Measurements from ENCODE around the gene ZNF316.
"Not testable (repeated sequence)": the region's sequence is repeated elsewhere in the genome, so short reads cannot be mapped to it uniquely, and the experiment has no call there.

Gene ZNF316

DNA sequence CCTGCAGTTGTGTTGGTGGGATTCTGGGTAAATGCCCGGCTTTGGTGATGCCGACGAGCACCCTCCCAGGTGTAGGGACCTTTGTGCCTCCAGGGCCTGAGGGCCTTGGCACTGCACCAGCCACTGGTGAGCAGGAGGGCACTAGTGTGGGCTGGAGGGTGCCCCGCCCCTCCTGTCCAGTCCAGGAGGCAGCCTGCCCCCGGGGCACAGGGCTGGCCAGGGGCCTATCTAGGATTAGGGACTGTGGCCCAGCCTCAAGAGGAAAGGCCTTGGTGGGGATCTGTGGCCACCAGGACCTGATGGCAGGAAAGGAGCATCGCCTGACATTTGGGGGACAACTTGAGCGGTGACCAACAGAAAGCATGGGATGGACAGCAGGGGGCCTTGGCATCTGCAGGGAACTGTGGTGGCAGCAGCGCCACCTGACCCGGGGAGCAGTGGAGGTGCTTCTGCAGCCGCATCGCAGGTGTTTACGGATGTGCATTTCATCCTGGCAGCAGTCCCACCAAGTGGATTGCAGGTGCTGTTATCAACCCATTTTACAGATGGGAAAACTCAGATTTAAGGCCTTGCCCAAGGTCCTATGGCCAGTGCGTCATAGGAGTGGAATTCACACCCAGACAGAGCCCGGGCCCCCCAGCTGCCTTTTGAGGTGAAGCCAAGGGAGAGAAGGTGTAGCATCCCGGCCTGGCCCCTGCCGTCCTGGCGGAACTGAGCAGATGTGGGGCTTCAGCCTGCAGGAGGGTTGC, 11.1 kb downstream of the ZNF316 start:
- DNase-seq, result no peak

DNA sequence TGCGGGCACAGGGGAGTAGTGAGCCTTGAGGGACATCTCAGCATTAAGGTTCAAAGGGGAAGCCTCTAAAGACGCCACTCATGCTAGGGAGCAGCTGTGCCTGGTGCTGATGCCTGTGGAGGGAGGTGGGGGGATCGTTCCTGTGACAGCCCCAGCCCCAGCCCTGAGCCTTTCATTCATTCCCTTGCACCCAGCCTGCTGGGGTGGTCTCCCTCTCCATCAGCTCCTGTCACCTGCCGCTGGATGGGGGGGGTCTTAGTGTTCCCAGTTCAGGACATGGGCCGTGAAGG, 11.6 kb downstream of the ZNF316 start:
- no peak for DNase-seq

DNA sequence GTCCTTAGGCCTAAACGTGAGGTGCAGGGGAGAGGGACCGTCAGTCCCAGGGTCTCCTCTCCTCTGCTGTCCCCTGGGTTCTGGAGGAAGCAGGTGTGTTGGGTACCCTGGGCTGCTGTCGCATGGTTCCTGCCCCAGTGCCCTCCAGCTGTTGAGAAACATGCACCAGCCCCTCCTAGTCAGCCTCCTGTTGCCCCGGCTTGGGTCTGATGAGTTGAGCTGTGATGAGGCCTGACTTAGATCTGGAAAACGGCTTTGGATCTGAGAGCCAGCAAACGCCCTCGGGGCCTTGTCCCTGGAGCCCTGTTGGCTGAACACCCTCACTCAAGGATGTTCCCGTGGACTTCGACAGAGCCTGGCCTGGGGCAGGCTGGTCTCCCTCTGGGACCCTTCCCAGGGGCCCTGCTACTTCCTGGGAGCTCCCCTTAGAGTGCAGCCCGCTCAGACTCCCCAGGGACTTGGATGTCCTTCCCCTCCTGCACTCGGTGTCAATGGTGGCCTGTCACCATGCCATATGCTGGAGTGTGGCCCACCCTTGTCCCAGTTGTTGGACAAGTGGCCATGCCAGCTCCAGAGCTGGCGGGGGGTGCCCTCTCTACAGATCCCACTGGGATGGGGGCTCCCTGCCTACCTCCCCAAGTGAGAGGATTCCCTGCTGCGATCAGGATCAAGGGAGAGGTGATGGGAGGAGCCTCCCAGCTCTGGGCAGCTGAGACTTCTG, 12.3 kb downstream of the ZNF316 start:
- DNase-seq, result no peak

DNA sequence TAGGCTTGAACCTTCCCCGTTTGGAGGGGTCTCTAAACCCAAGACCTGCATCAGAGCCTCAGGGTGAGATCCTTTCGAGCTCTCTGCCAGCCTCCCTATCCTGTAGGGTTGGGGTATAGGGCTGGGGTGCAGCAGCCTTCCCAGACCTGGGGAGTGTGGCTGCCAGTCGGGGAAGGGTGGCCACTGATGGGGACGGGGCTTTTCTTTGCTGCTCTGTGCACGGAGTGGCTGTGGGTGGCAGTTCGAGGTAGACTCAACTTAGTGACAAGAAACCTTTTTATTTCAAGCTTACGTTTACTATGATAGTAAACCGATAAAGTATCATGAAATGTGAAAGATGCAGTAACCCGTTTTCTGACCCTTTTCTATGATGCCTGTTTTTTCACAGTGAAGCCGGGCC, 13.0 kb downstream of the ZNF316 start:
- no peak for DNase-seq

DNA sequence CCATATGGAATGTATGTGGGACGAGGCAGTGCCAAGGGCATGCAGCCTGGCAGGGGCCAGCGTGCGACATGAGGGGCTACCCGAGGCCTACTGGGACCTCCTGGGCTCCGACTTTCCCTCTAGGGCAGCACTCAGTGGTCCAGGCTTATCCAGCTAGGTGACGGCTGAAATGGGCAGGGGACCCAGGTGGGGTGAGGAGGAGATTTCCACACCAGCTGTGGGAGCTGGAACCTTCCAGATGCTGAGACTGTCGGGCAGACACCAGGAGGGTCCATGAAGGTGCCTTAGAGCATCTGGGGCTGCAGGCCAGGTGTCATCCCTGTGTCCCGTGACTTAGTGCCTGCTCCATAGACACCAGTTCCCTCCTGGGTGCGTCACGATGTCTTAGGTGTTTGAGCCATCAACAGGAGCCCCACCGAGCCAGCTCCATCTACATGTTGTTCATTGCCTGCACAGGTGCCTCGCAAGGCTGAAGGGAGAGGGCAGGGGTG, 13.4 kb downstream of the ZNF316 start:
- no peak for DNase-seq

DNA sequence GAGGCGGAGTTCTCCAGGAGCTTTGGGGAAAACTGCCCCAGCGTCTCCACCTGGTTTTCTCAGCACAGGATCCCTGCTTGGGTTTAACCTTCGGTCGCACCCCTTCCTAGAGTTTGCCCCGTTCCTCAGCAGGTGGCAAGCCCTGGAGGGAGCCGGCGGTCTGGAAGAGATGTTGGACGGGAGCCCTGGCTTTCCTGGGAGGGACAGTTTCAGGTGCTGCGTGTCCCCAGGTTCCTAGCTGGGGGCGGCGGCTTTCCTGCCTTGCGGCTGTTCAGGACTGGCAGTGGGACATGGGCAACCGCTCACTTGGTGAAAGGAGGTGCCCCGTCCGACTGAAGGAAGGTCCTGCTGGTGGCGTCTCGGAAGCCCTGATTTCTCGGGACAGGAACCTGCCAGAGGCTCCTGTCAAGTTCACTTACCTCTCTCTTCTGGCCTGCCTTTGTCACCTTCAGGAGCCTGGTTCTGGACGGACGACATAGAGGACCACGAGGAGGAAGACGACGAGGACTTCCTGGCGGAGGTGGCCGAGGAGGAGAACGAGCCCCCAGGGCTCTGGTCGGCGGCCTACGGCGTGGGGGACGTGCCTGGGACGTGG, 14.8 kb downstream of the ZNF316 start:
- no peak for DNase-seq

DNA sequence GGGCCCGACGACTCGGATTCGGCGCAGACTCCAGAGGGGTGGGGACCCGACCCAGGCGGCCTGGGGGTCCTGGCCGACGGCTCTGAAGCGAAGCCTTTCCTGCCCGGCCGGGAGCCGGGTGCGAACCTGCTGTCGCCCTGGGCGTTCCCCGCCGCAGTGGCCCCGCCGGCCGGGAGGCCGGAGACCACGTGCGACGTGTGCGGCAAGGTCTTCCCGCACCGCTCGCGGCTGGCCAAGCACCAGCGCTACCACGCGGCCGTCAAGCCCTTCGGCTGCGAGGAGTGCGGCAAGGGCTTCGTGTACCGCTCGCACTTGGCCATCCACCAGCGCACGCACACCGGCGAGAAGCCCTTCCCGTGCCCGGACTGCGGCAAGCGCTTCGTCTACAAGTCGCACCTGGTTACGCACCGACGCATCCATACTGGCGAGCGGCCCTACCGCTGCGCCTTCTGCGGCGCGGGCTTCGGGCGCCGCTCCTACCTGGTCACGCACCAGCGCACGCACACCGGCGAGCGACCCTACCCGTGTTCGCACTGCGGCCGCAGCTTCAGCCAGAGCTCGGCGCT, 15.4 kb downstream of the ZNF316 start:
- no peak for DNase-seq

DNA sequence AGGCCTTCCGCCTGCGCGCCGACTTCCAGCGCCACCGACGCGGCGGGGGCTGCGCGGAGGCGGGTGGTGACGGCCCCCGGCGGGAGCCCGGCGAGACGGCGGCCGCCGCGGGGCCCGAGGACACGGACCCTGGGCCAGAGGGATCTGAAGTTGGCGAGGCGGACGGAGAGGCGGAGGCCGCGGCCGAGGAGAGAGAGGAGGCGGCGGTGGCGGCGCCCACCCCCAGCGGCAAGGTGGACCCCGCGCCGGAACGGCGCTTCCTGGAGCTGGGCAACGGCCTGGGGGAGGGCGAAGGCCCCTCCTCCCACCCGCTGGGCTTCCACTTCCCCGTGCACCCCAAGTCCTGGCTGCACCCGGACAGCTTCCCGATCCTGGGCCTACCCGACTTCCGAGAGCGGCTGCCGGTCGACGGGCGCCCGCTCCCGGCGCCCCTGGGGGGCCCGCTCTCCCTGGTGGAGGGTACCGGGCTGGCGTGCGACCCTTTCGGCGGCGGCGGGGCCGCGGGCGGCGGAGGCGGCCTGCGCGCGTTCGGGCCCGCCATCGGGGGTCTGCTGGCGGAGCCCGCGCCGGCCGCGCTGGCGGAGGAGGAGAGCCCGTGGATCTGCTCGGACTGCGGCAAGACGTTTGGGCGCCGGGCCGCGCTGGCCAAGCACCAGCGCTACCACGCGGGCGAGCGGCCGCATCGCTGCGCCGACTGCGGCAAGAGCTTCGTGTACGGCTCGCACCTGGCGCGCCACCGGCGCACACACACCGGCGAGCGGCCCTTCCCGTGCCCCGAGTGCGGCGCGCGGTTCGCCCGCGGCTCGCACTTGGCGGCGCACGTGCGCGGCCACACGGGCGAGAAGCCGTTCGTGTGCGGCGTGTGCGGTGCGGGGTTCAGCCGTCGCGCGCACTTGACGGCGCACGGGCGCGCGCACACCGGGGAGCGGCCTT, 16.2 kb downstream of the ZNF316 start:
- no peak for DNase-seq

DNA sequence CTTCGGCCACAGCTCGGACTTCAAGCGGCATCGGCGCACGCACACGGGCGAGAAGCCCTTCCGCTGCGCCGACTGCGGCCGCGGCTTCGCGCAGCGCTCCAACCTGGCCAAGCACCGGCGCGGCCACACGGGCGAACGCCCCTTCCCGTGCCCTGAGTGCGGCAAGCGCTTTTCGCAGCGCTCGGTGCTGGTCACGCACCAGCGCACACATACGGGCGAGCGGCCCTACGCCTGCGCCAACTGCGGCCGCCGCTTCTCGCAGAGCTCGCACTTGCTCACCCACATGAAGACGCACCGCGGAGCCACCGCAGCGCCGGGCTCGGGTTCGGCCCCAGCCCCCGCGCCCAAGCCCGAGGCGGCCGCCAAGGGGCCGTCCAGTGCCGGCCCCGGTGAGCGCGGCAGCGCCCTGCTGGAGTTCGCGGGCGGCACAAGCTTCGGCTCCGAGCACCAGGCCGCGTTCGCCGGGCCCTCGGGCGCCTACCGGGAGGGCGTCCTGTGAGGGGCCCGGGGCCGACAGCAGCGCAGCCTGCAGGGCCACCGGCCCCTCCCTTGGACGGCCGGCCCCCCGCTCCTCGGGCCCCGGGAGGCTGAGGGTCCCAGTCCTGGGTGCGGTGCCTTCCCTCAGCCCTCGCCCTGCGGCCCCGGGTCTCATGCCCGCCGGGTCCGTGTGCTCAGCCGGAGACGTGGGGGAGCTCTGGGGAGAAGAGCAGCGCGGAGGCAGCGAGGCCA, 17.2 kb downstream of the ZNF316 start:
- DNase-seq, result no peak

DNA sequence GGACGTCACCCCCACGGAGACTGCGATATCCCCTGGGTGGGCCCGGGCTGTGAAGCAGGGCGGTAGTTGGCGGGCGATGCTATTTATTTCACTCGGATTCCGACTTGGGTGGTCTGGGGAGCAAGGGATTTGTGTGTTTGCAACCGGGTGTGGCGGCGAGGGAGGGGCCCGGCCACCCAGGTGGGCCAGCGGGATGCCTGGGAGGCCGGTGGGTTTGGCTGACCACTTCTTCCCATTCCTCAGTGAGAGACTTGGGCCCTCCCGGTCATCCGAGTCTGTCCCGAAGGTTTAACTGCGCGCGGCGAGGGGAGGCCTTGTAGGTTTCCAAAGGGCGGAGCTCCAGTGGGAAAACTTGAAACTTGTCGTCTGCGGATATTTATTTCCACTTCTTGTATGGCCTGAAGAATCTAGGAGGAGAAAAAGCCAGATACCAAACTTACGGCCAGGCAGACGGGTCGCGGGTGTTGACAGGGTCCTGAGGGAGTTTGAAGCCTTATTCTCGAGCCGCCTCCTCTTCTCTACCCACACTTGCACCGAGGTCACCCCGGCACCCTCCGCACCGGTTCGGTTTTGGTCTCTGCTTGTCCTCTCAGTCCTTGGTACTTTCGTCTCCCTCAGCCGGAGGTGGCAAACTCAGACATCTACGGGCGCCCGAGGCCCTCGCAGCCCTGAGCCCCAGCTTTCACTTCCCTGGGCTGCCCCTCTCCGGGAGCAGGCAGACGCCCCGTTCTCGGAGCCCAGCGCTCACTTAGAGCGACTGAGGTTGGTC, 17.9 kb downstream of the ZNF316 start:
- no peak for DNase-seq

DNA sequence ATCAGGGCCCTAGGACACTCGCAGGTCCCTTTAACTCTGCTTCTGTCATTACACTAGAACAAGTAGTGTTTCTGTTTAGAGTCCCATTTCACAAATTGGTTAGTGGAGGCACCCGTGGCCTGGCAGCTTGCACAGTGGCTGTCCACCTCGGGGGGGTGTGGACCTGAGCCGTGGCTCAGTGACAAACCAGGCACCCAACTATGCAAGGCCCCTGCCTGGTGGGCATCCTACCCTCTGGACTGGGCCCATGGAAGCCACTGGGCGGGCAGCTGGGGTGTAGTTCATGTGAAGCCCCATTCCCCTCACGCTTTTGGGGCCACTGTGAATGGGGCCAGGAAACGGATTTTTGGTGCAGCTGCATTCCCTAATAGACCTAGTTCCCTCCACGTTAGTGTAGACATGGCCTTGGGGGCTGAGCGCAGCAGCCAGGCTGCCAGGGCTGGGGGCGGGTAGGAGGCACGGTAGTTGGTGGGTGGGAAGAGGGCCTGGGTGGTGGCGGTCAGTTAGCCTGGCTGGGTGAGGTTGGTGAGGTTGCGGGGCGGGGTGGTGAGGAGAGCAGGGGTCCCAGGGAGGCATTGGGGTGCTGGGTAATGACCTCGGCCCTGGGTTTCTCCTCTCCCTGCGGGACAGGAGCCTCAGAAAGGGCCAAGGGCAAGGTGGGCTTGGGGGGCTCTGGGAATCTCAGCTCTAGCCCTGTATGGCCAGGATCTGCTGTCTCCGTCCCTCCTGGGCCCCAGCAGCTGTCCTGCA, 18.7 kb downstream of the ZNF316 start:
- DNase-seq, result no peak

DNA sequence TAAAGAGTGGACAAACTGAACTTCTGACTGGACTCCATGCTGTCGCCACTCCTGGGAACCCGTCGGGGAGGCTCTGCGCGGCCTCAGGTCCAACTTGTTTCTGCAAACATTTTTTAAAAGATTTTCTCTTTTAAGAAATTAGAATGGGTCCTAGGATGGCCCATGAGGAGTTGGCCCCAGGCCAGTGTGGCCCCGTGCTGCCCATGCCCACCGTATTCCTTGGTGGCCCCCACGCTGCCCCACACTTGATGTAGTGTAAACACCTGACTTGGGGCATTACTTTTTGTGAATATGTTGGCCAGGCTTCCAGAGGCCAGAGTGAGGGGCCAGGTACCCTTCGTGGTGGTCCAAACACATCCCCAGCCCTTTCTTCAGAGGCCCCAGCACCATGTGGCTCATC, 19.3 kb downstream of the ZNF316 start:
- no peak for DNase-seq

DNA sequence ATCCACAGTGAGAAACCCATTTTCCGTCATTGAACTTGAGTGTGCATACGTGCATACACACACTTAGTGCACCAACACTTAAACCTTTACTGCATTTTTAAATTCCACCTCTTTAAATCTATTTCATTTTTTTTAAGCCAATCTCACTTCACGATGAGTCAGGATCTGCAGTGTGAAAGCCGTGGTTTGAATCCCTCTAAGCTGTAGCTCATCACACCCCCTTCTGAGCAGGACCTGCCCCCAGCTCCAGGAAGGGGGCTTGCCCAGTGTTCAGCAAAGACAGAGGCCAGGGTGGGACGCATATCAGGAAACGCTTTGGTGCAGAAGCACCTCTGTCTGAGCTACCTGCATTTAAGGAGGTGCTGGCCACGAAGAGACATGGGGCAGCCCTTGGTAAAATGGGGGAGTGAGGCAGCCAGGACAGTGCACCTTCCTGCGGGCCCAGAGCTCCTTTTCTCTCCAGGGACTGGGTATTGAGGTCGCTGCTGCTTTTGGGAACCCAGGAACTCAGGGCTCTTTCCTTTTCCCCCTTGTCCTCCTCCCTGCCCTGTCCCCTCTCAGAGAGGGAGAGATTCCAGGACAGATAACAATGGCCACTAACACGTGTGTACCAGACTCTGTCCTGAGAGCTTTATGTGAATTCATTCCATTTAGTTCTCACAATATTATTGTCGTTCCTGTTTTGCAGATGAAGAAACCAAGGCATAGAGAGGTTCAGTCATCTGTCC, 21.7 kb downstream of the ZNF316 start:
- no peak for DNase-seq

DNA sequence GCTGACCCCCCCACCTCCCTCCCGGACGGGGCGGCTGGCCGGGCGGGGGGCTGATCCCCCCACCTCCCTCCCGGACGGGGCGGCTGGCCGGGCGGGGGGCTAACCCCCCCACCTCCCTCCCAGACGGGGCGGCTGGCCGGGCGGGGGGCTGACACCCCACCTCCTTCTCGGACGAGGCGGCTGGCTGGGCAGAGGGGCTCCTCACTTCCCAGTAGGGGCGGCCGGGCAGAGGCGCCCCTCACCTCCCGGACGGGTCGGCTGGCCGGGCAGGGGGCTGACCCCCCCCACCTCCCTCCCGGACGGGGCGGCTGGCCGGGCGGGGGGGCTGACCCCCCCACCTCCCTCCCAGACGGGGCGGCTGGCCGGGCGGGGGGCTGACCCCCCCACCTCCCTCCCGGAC, 33.7 kb downstream of the ZNF316 start:
- DNase-seq, result not testable (repeated sequence)

DNA sequence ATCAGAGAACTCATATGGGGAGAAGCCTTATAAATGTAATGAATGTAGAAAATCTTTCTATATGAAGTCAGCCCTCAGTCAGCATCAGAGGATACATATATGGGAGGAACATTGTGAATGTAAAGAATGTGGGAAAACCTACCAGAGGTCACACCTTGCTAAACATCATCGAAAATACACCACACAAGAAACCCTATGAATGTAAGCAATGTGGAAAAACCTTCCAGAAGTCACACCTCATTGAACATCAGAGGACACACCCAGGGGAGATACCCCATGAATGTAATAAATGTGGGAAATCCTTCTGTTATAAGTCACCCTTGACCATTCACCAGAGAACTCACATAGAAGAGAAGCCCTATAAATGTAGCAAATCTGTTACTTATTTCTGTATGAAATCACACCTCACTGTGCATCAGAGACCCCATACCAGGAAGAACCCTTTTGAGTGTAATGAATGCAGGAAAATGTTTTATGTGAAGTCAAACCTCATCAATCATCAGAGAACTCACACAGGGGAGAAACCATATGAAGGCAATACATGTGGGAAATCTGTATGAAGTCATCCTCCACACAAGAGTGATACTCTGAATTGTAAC, 38.8 kb downstream of the ZNF316 start:
- no peak for DNase-seq

DNA sequence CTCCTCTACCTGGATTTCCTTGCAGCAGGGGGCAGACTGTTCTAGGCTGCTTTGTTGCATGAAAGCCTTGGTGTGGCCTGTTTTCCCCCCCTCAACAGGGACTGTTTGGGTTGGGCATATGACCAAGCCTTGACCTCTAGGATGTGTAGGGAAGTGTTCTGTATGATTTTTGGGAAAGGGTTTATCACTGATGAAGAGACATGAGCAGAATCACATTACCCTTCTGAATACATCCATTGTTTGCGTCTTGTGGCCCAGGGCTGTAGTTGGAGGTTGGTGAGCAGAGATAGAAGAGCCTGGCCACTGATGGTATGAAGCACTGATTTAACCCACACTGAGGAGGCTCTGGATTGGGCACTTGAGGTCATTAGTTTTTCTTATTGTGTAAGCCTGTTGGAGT, 43.0 kb downstream of the ZNF316 start:
- DNase-seq, result no peak

DNA sequence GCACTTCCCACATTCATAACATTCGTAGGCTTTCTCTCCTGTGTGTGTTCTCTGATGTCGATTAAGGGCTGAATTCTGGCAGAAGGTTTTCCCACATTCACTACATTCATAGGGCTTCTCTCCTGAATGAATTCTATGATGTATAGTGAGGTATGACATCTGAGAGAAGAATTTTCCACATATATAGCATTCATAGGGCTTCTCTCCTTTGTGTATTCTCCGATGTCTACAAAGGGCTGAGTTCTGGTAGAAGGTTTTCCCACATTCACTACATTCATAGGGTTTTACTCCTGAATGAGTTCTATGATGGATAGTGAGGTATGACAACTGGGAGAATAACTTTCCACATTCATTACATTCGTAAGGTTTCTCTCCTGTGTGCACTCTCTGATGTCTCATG, 54.0 kb downstream of the ZNF316 start:
- no peak for DNase-seq

DNA sequence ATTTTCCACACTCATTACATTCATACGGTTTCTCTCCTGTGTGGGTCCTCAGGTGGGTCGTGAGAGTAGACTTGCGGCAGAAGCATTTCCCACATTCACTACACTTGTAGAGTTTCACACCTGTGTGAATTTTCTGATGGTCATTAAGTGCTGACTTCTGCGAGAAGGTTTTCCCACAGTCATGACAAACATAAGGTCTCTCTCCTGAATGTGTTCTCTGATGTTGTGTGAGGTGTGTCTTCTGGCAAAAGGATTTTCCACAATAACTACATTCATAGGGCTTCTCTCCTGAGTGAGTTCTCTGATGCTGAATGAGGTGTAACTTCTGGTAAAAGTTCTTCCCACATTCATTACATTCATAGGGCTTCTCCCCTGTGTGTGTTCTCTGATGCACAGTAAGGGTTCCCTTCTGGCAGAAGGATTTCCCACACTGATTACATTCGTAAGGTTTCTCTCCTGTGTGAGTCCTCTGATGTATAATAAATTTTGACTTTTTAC, 54.5 kb downstream of the ZNF316 start:
- no peak for DNase-seq

DNA sequence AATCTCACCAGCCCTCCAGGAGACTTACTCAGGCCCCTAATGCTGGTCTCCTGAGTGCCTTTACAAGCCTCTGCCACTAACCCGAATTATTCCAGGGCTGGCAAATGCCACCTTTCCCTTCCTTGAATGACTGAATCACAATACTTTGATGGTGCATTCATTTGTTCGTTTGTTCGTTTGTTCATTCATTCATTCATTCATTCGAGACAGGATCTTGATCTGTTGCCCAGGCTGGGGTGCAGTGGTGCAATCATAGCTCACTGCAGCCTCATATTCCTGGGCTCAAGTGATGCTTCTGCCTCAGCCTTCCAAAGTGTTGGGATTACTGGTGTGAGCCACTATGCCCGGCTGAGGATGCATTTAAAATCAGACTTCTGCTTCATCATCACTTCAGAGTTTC, 63.7 kb downstream of the ZNF316 start:
- no peak for DNase-seq
